C4-2B (cell line): ENCODE measurements around the gene TPK1.
"Not testable (repeated sequence)": the region's sequence is repeated elsewhere in the genome, so short reads cannot be mapped to it uniquely, and the experiment has no call there.

Experiments used
- H3K27ac ChIP-seq: fragments of 450-650 bp; 2 replicates; pipeline ENCODE4 v1.5.1; 2017
- ZFX ChIP-seq: fragments of 450-650 bp; IDR thresholded peaks from 2 replicates; pipeline ENCODE4 v1.6.1; 2017
- TF ChIP-seq, protein P1 (sequence below): fragments of 450-650 bp; conservative IDR thresholded peaks from 2 replicates; pipeline ENCODE4 v1.5.1; 2017; ENCODE audit warnings: mild to moderate bottlenecking

TPK1 gene

DNA sequence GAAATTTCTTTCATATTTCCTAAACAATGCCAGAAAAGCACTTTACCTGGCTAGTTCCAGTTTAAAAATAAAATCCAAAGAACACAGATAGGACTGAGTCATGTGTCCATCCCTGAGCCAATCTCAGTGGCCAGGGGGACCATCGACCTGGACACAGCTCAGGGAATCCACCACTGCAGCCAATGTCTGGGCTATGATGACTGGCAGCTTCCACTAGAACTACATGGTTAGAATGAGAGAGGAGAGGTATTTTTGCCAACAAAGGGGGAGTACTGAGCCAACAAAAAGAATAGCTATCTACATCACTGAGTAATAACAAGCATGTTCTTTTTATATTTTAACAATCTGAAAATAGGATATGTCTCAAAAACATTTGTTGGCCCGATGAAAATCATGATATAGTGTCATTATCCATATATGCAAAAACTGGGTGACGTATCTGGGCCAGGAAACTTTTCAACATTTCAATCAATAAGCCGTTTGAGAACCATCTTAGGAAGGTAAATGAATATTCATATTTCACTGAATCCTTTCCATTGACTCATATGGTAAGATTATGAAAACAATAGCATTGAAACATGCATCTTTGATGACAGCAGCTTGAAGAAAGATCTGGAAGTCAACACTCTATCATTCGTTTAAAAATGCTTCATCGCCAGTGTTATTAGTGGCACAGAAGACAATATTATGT, 104.0 kb downstream of the TPK1 start:
- no peak overlapping the region for H3K27ac ChIP-seq
- TF ChIP-seq, protein P1, sequence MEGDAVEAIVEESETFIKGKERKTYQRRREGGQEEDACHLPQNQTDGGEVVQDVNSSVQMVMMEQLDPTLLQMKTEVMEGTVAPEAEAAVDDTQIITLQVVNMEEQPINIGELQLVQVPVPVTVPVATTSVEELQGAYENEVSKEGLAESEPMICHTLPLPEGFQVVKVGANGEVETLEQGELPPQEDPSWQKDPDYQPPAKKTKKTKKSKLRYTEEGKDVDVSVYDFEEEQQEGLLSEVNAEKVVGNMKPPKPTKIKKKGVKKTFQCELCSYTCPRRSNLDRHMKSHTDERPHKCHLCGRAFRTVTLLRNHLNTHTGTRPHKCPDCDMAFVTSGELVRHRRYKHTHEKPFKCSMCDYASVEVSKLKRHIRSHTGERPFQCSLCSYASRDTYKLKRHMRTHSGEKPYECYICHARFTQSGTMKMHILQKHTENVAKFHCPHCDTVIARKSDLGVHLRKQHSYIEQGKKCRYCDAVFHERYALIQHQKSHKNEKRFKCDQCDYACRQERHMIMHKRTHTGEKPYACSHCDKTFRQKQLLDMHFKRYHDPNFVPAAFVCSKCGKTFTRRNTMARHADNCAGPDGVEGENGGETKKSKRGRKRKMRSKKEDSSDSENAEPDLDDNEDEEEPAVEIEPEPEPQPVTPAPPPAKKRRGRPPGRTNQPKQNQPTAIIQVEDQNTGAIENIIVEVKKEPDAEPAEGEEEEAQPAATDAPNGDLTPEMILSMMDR = no peak
- no peak for TF ChIP-seq ZFX

DNA sequence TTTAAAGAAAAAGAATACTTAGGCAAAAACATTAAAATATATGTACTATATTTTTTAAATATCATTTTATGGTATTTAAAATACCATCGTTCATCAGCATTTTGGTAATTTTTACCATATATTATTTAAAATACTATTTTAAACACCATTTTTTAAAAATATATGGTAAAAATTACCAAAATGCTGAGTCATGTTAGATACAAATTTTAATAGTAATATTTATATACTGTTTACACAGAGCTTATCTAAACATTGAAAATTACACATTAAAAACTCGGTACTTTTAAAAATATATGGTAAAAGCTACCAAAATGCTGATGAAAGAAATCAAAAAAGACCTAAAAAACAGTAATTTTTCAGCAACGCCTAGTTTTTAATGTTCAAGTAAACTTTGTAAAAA, 105.6 kb downstream of the TPK1 start:
- TF ChIP-seq, protein P1 = no peak
- no peak for TF ChIP-seq ZFX
- H3K27ac ChIP-seq = no peak overlapping the region

DNA sequence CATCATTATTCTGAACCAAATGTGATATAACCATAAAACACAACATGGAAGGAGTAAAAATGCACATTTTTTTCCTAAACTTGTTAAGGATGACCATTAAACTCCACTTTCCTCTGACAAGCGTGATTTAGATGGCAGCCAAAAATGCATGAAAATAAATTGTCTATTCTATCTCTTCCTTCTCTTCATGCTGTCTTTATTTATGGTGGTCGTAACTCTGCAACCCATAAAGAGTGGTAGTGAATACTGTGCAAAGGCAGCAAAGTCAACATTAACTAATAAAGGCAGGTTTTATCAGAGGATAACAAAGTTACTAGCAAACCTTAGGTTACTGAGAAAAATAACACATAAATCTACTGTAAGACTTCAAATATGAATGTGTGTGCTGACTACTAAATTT, 106.6 kb downstream of the TPK1 start:
- TF ChIP-seq ZFX = no peak
- TF ChIP-seq, protein P1 = no peak
- no peak overlapping the region for H3K27ac ChIP-seq

DNA sequence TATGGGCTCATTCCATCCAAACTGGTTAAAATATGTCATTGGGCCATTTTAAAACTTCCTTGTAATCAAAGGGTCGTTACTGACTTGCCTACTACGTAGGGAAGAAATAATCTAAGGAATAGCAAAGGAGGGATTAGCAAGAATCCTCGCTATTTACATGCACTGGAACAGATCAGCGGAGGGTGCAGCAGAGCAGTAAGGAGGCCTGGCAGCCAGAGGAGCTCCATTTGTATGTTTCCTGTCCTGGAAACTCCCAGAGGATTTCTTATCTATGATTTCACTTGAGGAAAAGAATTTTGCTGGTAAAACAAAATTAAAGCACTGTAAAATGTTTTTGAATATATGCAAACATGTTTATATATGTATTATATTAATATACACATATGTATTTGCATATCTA, 107.3 kb downstream of the TPK1 start:
- TF ChIP-seq, protein P1 = no peak
- no peak for TF ChIP-seq ZFX

DNA sequence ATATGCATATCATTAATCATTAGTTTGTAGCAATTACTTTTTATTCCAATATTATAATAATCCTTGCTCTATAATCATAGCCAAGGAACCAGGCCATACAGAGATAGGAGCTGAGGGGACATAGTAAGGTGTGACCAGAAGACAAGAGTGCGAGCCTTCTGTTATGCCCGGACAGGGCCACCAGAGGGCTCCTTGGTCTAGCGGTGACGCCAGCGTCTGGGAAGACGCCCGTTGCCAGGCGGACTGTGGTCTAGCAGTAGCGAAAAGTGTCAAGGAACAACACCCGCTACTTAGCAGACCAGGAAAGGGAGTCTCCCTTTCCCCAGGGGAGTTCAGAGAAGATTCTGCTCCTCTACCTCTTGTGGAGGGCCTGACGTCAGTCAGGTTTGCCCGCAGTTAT, 109.0 kb downstream of the TPK1 start:
- TF ChIP-seq, protein P1 = peak; percentile 75
- H3K27ac ChIP-seq = not testable (repeated sequence)

More for the DNA sequence above, 107.3 kb downstream of the TPK1 start:
- H3K27ac ChIP-seq = no peak overlapping the region

DNA sequence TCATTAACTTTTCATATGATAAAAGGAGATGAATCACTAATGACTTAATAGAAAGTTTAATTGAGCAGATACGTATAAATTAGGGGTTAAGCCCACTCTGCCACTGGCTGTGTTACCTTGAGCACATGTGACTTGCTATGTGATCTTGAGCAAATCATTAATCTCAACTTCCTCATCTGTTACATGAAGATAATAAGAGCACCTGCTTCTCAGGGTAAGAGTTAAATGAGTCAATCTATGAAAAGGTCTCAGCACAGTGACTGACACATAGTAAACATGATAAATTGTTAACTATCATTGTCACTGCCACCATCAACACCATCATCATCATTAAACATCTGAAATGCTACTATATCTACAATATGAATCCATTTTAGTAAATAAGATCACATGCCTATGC, 110.8 kb downstream of the TPK1 start:
- no peak for TF ChIP-seq ZFX
- TF ChIP-seq, protein P1 = no peak
- H3K27ac ChIP-seq = no peak overlapping the region

DNA sequence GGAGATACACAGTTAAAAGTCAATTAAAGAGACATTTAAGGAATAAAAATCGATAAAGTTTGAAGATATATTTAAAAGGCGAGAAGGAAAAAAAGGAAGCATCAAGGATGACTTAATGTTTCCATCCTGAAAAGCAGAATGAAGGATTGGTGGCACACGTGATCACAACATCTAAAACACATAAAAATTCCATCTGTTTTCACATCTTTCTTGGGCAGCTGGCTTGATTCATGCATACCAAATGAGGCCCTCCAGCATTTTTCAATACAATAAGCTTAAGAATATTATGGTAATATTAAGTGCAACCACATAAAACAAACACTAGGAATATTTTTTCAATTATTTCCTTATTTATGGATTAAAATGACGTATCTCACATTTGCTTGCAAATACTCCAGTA, 112.6 kb downstream of the TPK1 start:
- no peak overlapping the region for H3K27ac ChIP-seq
- no peak for TF ChIP-seq ZFX
- TF ChIP-seq, protein P1 = no peak
